OCI-LY3 (cell line): Measurements from ENCODE around the gene ATP8B4.

Source experiments
- EZH2phosphoT487 ChIP-seq: fragments of 200-600 bp; shearing (Covaris generic); IDR thresholded peaks from 2 replicates; pipeline ENCODE4 v1.6.1; 2018; ENCODE audit warnings: antibody characterized with exemption, mixed run types, low read depth
- TF ChIP-seq, protein P1 (sequence below): fragments of 200-600, 300-600 bp; sonication (generic); IDR thresholded peaks from 2 replicates; pipeline ENCODE4 v1.5.1; 2014; ENCODE audit warnings: antibody characterized with exemption, low read length, low read depth

- TF ChIP-seq, protein P1, sequence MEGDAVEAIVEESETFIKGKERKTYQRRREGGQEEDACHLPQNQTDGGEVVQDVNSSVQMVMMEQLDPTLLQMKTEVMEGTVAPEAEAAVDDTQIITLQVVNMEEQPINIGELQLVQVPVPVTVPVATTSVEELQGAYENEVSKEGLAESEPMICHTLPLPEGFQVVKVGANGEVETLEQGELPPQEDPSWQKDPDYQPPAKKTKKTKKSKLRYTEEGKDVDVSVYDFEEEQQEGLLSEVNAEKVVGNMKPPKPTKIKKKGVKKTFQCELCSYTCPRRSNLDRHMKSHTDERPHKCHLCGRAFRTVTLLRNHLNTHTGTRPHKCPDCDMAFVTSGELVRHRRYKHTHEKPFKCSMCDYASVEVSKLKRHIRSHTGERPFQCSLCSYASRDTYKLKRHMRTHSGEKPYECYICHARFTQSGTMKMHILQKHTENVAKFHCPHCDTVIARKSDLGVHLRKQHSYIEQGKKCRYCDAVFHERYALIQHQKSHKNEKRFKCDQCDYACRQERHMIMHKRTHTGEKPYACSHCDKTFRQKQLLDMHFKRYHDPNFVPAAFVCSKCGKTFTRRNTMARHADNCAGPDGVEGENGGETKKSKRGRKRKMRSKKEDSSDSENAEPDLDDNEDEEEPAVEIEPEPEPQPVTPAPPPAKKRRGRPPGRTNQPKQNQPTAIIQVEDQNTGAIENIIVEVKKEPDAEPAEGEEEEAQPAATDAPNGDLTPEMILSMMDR = no peak
- TF ChIP-seq EZH2phosphoT487 = no peak
These were observed 132.7 kb downstream of the ATP8B4 start for GRCh38 chr15:49986326-49986725.
